HG02884 (cell line): ENCODE measurements around the gene MTMR6.
"Not testable (repeated sequence)": the region's sequence is repeated elsewhere in the genome, so short reads cannot be mapped to it uniquely, and the experiment has no call there.

Experiments
- ATAC-seq: cut with Tn5 transposase; IDR thresholded peaks from one replicate; pipeline ENCODE4 v1.9.1; 2021; ENCODE audit warnings: mild to moderate bottlenecking, moderate library complexity; ENCODE audit not compliant: unreplicated experiment

MTMR6 gene

DNA sequence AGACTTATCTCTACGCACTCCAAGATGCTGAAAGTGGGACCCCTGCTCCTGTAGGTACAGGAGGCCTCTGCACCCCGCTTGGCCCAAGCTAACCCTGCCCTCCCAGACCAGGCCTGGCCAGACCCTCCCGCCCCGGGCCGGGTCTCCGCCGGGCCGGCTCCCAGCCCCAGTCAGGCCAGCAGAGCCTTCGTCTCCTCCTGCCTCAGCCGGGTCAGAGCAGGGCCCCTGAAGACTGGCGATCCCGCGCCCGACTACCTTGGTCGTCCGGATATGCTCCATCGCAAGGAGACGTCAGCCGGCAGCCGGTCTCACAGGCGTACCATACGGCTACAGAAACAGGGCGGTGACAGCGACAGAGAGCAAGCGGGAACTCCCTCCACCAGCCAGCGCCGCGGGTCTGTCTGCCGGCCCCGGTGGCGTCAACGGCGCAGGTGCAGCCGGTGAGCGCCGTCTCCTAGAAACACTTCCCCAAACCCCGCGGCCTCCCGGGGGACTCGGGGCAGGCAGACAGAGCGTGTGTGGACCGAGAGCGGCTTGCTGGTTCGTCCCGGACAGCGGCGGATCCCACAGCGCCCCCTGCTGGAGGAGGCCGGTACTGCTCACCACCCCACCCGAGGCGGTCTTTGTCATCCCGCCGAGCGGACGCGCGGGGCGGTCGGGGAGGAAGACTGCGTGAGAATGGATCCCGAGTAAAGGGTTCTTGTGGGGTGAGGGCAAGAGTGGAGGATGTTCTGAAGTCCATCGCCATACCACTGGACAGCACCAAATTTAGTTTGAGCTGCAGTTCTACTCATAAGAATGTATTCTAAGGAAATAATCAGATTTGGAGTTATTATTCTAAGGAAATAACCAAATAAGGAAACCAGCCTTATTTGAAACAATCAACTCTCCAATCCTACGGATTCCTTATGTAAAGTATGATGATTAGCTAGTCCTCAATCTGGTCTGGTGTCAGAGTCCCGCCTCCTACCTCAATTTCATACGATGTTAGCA lies at the start of gene MTMR6:
MTMR6 (minus strand) TSS at position 520 of the 993 bp plus-strand sequence; CDS start at position 279, 241 bp downstream.
- ATAC-seq = peak; percentile 94

DNA sequence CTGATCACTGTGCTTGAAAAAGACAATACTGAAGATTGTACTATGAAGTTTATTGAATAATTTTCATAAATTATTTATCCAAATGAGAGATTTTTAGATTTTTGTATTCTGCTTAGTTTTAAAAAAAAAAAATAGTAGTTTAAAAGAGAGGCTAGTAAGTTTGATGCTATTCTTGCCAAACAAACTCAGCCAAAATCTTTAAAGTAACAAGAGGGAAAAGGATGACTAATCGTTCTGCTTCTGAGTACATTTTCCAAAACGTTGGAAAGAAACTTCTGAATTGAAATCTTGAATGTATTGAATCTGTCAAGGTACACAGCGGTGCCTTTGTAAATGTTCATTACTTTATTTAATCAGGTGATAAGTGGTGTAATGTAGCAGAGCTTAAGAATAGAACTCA lies 48.6 kb upstream of the MTMR6 start:
- ATAC-seq = no peak

DNA sequence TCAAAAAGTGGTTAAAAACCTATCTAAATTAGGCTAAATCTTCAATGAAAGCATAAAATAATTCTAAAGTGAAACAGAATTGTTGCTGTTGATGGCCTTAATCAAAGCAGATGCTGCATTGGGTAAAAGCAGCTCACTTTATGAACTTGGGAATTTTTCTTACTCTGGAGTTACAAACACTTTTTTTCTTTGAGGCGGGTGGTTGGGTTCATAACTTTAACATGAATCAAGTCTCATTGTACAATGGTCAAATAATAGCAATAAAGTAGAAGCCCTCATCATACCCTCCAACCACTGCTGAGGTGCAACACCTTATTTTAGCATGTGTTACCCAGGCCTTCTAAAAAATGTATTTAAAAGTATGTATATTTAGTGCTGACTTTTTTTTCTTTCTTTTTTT lies 43.3 kb upstream of the MTMR6 start:
- no peak for ATAC-seq

DNA sequence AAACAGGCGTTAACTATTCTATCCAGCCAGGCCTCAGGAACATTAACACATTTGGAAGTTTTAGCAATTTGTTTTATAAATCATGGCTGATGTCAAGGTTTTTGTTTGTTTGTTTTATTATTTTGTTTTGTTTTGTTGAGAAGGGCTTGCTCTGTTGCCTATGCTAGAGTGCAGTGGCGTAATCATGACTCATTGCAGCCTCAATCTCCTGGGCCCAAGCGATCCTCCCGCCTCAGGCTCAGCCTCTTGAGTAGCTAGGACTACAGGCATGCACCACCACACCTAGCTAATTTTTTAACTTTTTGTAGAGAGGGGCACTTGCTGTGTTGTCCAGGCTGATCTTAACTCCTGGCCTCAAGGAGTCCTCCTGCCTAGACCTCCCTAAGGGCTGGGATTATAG lies 42.4 kb upstream of the MTMR6 start:
- ATAC-seq = no peak

DNA sequence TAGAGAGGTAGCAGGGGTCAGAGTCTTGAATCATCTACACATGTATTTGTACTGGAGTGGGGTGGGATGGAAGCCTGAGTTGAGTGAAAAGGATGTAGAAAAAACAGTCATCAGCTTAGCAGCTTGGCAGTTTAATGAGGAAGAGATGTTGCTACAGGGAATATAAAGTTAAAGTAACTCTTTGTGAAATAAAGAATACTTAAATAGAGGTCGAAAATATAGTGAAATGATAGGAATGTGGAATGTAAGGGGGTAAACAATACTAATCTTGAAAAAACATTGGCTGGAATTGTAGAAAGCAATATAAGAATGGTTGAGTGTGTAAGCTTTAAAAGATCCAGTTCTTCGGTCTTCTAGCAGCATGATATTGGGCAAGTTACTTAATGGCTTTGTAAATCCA lies 36.8 kb upstream of the MTMR6 start:
- ATAC-seq = no peak

DNA sequence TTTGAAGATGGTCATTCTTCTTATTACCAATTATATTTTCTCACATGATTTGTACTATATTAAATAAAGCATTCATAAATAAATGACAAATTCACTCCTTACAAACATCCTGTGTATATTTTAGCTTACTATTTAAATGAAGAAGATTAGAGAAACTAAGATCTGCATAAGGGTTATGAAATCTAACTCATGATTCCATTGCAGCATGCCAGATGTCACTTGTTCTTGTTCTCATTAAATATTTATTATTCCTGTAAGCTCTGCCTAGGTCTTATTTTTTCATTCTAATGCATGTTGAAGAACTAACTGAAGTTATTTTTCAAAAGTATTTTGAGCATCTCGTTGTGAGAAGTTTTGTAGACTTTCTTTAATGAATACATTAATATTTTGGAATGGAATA lies 32.5 kb upstream of the MTMR6 start:
- no peak for ATAC-seq

DNA sequence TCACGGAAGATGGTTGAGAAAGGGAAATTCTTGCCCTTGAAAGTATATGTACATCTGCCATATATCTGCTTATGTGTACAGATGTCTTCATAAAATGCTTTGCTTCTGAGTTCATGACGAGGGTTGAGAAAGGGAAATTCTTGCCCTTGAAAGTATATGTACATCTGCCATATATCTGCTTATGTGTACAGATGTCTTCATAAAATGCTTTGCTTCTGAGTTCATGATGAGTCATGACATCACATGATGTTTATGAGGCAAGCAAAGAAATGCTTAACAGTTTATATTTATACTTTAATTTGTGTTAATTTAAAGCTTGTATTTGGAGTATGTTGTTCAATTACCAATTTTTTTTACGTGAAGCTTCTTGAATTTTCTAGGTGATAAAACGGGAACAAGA lies 31.7 kb upstream of the MTMR6 start:
- not testable (repeated sequence) for ATAC-seq

DNA sequence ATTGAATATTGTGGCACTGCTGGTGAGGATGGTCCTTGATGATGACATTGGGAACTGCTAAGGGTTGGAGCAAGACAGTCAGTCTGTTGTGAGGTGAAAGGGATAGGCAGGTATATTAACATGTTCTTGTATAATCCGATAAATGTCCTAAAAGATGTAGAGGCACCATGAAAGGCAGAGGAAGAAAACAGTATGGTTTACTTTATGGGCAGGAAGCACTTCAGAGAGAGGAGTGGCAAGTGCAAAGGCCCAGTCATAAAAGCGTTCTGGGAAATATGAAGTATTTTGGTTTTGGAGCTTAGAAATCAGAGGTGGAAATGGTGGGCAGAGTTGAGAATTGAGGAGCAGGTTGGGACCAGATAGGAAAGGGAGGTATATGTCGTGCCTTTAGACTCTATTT lies 23.6 kb upstream of the MTMR6 start:
- no peak for ATAC-seq

DNA sequence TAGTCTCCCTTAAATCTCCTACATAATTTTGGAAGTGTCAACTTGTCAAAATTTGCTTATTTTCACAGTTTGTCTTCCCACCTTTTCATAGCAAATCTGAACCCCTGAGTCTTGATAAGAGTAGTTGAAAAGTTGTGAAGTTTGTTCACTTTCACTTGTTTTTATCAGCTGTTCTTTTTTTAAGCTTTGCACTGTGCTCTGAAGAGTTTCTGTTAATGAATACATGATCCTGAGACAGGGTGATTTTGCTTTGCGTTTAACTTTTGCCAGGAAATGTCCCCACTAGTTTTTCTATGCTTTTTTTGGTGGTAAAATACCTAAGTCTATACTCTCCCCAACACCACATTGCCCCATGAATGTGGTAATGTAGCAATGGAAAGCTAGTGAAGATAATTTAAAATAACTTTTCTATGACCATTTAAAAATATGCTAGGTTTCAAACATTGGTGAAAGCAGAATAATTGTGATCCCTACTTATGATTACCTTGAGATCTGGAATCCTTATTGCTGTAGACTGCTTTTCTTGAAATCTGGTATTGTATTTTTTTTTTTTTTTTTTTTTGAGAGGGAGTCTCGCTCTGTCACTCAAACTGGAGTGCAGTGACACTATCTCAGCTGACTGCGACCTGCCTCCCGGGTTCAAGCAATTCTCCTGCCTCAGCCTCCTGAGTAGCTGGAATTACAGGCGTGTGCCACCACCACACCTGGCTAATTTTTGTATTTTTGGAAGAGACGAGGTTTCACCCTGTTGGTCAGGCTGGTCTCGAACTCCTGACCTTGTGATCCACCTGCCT lies 19.6 kb upstream of the MTMR6 start:
- ATAC-seq = no peak

DNA sequence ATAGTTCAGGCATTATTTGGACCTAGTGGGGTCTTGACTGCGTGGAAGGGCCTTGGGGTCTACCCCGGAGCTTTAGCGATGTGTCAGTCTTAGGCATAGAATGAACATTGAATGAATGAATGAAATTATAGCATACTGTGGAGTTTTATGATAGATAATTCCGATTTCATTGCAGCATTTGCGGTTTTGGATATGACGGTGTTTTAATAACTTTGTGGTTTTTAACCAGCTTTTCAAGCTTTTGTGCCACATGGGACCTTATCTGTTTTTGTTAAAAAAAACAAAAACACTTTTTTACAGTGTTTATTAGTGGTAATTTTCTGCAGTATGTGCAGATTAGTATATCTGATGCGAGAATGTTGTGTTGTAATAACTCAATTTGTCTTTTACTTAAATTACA lies 14.8 kb upstream of the MTMR6 start:
- no peak for ATAC-seq

DNA sequence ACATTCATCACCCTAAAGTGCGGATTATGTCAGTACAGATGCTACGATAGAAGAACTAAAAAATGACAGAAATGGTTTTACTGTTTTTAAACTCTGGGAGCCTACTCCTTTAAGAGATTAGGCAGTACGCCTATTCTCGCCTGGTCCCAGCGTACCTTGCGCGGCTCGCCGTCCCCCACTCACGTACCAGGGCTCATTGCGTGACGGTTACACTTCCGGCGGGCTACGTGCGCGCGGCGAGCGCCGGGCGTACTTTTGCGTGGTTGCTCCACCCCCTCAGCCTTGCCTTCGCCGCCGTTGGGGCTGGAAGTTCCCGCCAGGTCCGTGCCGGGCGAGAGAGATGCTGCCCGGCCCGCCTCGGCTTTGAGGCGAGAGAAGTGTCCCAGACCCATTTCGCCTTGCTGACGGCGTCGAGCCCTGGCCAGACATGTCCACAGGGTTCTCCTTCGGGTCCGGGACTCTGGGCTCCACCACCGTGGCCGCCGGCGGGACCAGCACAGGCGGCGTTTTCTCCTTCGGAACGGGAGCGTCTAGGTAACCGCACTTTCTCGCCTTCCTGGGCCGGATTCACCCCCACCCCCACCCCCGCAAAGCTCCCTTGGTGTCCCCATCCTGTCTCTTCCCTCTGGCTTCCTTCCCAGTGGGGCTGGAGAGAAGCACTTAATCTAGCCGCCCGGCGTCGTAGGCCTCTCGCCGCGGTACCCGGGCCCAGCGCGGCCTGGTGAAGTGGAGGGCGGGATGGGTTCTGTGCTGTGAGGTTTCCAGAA lies 14.2 kb upstream of the MTMR6 start, which contains the start of gene NUP58:
NUP58 (plus strand) TSS at position 279 of the 767 bp plus-strand sequence; CDS start at position 428, 149 bp downstream.
- peak; percentile 98 for ATAC-seq

DNA sequence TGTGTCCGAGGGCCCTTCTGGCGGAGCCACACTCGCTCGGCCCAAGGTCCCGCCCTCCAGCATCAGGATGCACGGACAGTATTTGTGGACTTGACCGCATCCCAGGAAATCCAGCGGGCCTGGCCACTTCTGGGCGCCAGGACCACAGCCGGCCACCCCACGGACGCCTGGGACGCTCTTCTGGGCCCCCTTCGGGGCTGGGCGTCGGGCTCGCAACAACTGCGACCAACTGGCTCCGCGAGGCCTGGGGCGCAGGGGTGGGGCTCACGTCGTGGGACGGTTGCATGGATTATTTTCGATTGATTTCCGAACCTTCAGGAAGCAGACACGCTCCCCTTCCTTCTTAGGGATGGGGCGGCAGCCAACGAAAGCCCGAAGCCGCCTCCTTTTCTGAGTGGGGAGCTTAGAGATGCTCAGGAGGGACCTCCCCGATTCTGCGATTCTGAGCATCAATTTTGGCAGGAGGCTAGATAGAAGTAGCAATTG lies 13.6 kb upstream of the MTMR6 start:
- peak; percentile 17 for ATAC-seq

DNA sequence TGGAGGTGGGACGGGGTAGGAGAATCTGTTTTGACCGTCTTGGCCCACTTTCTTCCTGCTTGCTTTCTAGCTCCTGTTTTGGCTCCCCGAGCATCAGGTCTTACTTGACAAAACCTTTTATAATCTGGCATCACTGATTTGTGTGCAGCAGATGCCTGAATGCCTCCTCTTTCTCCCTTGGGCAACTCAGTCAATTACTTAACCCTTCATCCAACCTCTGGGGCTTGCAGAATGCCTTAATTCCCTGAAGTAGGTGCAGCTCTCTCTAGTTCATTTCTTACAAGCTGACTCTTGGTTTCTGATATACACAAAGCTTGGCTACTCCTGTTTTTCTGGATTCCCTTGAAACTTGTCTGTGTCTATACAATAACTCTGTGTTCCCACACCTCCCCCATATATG lies 8.4 kb upstream of the MTMR6 start:
- ATAC-seq = no peak

DNA sequence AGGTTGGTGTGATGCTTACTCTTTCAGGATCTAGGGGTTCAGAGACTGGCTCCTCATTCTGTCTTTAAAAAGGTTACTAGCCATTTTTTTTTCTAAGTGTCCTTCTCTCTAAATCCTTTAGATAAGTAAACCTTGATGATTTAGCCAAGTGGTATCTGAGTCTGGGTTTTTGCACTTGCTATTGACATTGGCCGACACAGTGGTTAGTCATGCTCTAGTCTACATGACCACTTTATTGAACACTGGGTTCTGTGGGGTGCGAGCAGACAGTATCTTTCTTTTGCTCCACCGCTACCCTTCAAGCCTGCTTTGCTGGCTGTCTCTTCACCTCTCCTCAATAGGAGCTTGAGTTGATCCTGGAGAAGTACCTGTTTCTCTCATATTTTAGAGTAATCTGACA lies 7.9 kb upstream of the MTMR6 start:
- ATAC-seq = no peak

DNA sequence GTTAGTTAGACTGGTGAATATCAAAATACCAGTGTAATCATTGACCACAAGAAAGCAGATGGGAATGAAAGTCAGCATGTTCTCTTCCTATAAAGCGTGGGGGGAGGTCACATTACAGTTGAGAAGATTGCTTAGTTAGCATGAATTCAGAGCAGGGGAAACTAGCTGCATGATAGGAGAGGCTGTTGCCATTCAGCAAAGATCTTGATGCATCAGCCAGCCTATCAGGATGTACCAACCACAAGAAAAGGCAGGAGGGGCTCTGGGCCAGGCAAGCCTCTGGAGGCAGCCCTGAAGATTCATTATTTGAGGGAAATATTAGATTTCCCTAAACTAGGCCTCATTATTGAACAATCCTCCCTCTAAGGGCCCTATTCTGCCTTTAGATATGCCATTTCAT lies 5.0 kb upstream of the MTMR6 start:
- ATAC-seq = no peak

DNA sequence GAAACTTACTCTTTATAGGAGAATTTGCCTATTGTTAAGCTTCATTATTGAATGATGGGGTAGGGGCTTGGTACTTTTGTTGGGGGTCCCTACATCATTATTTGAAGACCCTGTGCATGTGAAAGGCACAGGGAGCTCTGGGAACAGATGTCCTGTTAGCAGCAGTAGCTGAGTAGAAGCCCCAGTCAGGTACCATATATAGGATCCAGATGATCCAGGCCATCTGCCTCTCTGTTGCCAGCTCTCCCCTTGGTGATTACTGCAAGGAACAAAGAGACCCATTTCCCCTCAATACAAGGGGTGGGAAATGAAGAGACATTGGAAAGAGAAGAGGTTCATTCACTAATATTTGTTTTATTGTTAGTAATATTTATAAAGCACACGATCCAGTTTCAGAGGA lies 4.4 kb upstream of the MTMR6 start:
- no peak for ATAC-seq

DNA sequence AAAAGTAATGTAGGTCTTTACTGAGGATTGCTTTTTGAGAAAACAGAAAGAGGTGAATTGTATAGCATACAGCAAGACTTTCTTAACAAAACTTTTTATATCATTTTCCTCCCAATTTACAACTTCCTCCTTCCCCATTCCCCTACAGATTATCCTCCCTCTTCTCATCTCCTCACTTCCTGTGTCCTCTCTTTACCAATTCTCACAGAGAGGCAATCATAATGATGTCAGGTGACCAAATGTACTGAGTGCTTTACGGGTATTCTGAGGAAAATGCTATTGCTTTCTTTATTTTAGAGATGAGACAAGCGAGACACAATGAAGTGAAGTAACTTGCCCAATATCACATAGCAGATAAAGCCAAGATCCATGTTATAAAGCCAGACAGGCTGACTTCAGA lies 1.7 kb upstream of the MTMR6 start:
- no peak for ATAC-seq

DNA sequence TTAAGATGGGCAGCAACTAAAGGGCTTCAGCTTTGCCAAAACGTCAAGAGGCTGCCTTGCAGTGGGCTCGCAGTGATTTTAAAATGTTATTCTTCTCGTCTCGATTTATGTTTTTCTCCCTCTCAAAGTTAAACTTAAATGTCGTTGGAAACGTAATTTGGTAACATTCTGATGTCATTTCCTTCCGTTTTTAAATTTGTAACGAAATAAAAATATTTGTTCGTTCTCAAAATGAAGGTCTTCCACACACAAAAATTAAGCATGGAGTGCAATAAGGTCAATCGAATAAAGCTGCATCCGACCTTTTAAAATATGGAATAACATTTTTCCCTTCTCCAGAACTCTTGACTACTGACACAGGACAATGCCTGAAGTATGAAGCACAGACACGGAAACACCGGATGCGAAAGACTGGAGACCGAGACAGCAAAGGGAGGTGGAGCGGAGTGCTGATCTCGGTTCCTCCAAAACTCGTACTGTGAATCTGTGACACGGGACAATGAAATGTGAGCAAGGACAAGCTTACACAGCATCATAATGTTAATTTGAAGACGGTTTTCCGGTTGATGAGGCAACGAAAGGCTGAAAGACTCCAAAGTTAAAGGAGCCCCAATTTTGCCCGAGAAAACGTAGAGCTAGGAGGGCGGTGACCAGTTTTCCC lies 850 bp downstream of the MTMR6 start:
- ATAC-seq = peak; percentile 22

DNA sequence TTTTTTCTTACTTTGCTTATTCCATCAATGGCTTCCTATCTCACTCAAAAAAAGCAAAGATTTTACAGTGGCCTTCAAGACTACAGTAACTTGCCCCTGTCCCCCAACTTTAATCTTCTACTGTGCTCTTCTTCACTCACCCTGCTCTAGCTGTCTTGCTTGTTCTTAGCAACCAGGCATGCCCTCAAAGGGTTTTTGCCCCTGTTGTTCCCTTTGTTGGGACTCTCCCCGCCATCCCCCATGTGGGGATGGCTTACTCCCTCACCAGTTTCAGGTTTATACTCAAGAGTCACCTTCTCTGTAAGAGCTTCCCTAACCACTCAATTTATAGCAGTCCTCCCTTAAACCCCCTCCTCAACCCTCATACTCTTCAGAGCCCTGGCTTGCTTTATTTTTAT lies 5.4 kb downstream of the MTMR6 start:
- ATAC-seq = peak; percentile 19

DNA sequence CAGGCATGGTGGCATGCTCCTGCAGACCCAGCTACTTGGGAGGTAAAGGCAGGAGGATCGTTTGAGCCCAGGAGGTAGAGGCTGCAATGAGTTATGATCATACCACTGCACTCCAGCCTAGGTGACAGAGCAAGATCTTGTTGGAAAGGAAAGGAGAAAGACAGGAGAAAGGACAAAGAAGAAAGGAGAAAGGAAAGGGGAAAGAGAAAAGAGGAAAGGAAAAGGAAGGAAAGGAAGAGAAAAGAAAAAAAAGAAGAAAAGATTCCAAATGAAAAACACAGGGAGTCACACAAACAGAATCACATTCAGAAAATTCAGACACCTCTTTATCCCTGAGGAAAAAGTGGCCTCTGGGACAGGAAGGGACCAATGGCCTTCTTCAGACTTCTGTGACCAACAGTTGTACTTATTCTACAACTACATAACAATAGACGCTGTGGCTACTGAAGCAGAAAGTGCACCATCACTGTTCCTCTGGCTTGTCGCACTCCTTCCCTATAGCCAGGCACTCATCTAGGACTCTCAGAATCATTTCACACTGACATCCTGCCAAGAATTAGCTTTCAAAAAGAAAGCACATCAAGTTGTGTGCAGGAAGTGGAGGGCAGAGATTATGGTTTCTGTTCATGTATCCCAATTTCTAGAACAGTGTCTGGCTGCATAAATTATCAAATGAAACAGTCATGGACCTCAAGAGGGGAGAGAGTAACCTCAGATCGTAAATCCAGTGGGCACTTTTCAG lies 5.9 kb downstream of the MTMR6 start:
- peak; percentile 81 for ATAC-seq
